GM12892 (cell line): ENCODE results near the gene FAM124A.

Source experiments
- POLR2A ChIP-seq: IDR thresholded peaks from 2 replicates; pipeline ENCODE4 v1.6.1; 2011; ENCODE audit warnings: low read depth, low read length, control low read depth
- TAF1 ChIP-seq: IDR thresholded peaks from 2 replicates; pipeline ENCODE4 v1.6.1; 2011; ENCODE audit warnings: low read depth, mild to moderate bottlenecking, control low read depth, low read length, borderline replicate concordance

GRCh38 chr13:51269039-51269438 is 46.8 kb downstream of the FAM124A start:
- TF ChIP-seq POLR2A (no peak), TAF1 (no peak)
